Measurements from ENCODE around the gene TXNDC8.

Gene TXNDC8

GRCh38 chr9:110257097-110257841 is 80.4 kb downstream of the TXNDC8 start:
- Histone ChIP-seq H3K27ac (ENCODE audit: low read length) (peak overlapping the region; percentile 88), H3K79me2 (ENCODE audit: insufficient read depth, low read length) (peaks cover 42% of the 10 kb centered on the region), H2AFZ (ENCODE audit: low read depth, low read length) (peak overlapping the region; percentile 77), H3K4me3 (ENCODE audit: low read depth in 1 of 2, low read length in 2 of 2) (peak overlapping the region; percentile 86 to 98; a peak in 3 of 4 replicates), H3K4me1 (ENCODE audit: insufficient read depth, low read length) (peaks cover 40% of the 10 kb centered on the region), H4K20me1 (ENCODE audit: insufficient read depth, low read length) (peaks cover 32% of the 10 kb centered on the region), H3K4me2 (ENCODE audit: insufficient read depth, low read length) (peak overlapping the region; percentile 80), H3K9me3 (ENCODE audit: insufficient read depth, low read length, severe bottlenecking) (no peaks in the 10 kb centered on the region), H3K9ac (ENCODE audit: low read depth, low read length) (peak overlapping the region; percentile 93), H3K36me3 (ENCODE audit: insufficient read depth, low read length) (peaks cover 7% of the 10 kb centered on the region; the same call in 1 of the 2 replicates), H3K27me3 (ENCODE audit: insufficient read depth, low read length, poor library complexity) (no peaks in the 10 kb centered on the region)
- ATAC-seq (ENCODE audit: insufficient read depth, low read depth) (no peak), DNase-seq (peak; percentile 12)
- no peak for TF ChIP-seq EZH2 (IDR thresholded peaks at IDR 0.05; ENCODE audit: borderline replicate concordance, low read depth, low read length, severe bottlenecking)
- no peak for TF ChIP-seq CTCF (IDR thresholded peaks at IDR 0.05; ENCODE audit: borderline replicate concordance, extremely low read depth, low read length, poor library complexity, severe bottlenecking)

DNA sequence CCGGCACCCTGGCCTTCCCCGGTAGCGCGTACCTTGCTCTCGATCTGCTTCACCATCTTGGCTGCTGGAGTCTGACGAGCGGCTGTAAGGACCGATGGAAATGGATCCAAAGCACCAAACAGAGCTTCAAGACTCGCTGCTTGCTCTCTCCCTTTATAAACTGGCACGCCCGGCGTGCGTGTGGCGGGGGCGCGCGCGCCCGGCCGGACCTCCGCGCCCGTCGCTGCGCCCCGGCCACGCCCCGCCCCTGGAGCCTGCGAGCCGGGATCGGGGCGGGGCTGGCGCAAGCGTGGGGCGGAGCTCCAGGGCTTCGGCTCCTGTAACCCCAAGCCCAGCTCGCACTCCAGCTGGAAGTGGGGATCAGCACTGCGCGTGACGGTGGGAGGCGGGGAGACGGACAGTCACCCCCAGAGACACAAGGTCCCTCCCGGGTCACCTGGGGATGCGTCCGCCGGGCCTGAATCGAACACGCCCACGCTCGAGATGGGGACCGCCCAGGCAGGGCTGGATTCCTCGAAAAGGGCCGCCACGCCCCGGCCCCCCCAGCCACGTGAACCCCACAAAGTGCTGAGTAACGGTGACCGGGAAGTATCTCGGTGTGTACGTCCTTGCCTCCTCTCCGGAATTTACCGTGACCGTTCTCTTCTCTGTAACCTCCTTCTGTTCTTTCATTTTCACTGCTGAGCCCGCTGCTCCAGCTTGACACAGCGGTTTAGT is 81.1 kb downstream of the TXNDC8 start, which contains the start of gene TXN:
Gene TXN (minus strand): TSS at position 128 of the 717 bp plus-strand sequence. CDS start 72 bp downstream, at position 56.
- TF ChIP-seq CTCF (IDR thresholded peaks at IDR 0.05; ENCODE audit: borderline replicate concordance, extremely low read depth, low read length, poor library complexity, severe bottlenecking) (no peak), EZH2 (IDR thresholded peaks at IDR 0.05; ENCODE audit: borderline replicate concordance, low read depth, low read length, severe bottlenecking) (no peak)
- Histone ChIP-seq H3K4me1 (ENCODE audit: insufficient read depth, low read length) (peaks cover 44% of the 10 kb centered on the region), H3K27me3 (ENCODE audit: insufficient read depth, low read length, poor library complexity) (no peaks in the 10 kb centered on the region), H3K9me3 (ENCODE audit: insufficient read depth, low read length, severe bottlenecking) (no peaks in the 10 kb centered on the region), H3K4me2 (ENCODE audit: insufficient read depth, low read length) (peak within 1 kb of the TSS; percentile 80), H2AFZ (ENCODE audit: low read depth, low read length) (peak within 1 kb of the TSS; percentile 77), H3K36me3 (ENCODE audit: insufficient read depth, low read length) (peaks cover 11% of the 10 kb centered on the region; the same call in 1 of the 2 replicates), H3K79me2 (ENCODE audit: insufficient read depth, low read length) (peaks cover 49% of the 10 kb centered on the region), H3K9ac (ENCODE audit: low read depth, low read length) (peak within 1 kb of the TSS; percentile 93), H3K27ac (ENCODE audit: low read length) (peak within 1 kb of the TSS; percentile 88), H3K4me3 (ENCODE audit: low read depth in 1 of 2, low read length in 2 of 2) (peak within 1 kb of the TSS; percentile 86 to 98), H4K20me1 (ENCODE audit: insufficient read depth, low read length) (peaks cover 32% of the 10 kb centered on the region)
- peak; percentile 84 for DNase-seq
- peak; percentile 72 for ATAC-seq (ENCODE audit: insufficient read depth, low read depth)

GRCh38 chr9:110255463-110256379 is 81.9 kb downstream of the TXNDC8 start:
- peaks cover 14% of the 10 kb centered on the region for H3K36me3 ChIP-seq (ENCODE audit: insufficient read depth, low read length)
- TF ChIP-seq EZH2 (IDR thresholded peaks at IDR 0.05; ENCODE audit: borderline replicate concordance, low read depth, low read length, severe bottlenecking) (no peak), CTCF (IDR thresholded peaks at IDR 0.05; ENCODE audit: borderline replicate concordance, extremely low read depth, low read length, poor library complexity, severe bottlenecking) (peak; percentile 5)
- no peaks in the 10 kb centered on the region for H3K9me3 ChIP-seq (ENCODE audit: insufficient read depth, low read length, severe bottlenecking)
- H3K4me1 ChIP-seq (ENCODE audit: insufficient read depth, low read length), result peaks cover 44% of the 10 kb centered on the region
- peak overlapping the region; percentile 80 for H3K4me2 ChIP-seq (ENCODE audit: insufficient read depth, low read length)
- peak overlapping the region; percentile 77 for H2AFZ ChIP-seq (ENCODE audit: low read depth, low read length)
- peaks cover 57% of the 10 kb centered on the region for H3K79me2 ChIP-seq (ENCODE audit: insufficient read depth, low read length)
- DNase-seq, result peak; percentile 43
- peak overlapping the region; percentile 86 to 98 for H3K4me3 ChIP-seq (ENCODE audit: low read depth in 1 of 2, low read length in 2 of 2)
- peaks cover 37% of the 10 kb centered on the region for H4K20me1 ChIP-seq (ENCODE audit: insufficient read depth, low read length)
- peak; percentile 52 for ATAC-seq (ENCODE audit: insufficient read depth, low read depth)
- H3K27ac ChIP-seq (ENCODE audit: low read length), result peak overlapping the region; percentile 88
- H3K27me3 ChIP-seq (ENCODE audit: insufficient read depth, low read length, poor library complexity), result no peaks in the 10 kb centered on the region
- peak overlapping the region; percentile 93 for H3K9ac ChIP-seq (ENCODE audit: low read depth, low read length)
